Activated effector memory CD4-positive, alpha-beta T cell treated with Interleukin-2 at 50 U/mL for 16 hours (primary cell): ENCODE results near the gene CAMK1.
"Not testable (repeated sequence)": the region's sequence is repeated elsewhere in the genome, so short reads cannot be mapped to it uniquely, and the experiment has no call there.

ENCODE experiments used
- DNase-seq: peaks from one replicate; pipeline ENCODE4 v3.0.0-alpha.2; 2020

The CAMK1 gene

DNA sequence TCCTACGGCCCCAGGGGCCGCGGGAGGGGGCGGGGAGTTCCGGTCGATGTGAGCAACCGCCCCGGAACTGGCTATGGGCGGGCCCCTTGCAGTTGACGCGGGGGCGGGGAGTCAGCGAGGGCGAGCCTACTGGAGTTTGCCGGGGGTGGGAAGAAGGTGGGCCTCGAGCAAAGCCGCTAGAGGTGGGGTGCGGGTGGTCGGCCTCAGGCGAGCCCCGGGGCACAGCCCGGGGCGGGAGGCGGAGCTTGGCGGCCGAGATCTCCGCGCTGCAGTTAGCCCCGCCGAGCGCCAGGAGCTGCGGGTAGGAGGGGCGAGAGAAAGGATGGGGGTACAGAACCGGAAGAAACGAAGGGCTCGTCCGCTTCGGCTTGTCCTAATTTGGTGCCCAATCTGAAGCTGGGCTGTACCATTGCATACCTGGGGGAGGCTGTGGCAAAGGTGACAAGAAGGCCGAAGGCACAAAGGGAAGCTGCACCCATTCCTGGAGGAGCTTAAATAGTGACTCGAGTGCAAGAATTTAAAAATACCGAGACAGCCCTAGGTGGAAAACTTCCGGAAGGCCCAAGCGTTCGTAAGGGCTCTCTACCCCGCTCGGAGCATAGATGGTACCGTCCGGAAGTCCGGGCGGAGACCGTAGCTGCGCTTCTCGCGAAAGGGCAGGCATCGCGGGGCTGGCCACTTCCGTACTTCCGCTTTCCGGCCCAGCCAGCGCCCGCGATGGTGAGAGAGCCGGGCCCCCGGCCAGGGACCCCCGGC, 22.8 kb upstream of the CAMK1 start, which contains the start of the genes ARPC4 and TADA3:
Gene ARPC4, plus strand, starts transcription at position 678 of the 756 bp plus-strand sequence. Its CDS starts 40 bp downstream, at position 718.
Gene TADA3, minus strand, starts transcription at position 69 of the 756 bp plus-strand sequence. CDS start 1,007 bp downstream, outside the sequence.
- peak; percentile 86 for DNase-seq

DNA sequence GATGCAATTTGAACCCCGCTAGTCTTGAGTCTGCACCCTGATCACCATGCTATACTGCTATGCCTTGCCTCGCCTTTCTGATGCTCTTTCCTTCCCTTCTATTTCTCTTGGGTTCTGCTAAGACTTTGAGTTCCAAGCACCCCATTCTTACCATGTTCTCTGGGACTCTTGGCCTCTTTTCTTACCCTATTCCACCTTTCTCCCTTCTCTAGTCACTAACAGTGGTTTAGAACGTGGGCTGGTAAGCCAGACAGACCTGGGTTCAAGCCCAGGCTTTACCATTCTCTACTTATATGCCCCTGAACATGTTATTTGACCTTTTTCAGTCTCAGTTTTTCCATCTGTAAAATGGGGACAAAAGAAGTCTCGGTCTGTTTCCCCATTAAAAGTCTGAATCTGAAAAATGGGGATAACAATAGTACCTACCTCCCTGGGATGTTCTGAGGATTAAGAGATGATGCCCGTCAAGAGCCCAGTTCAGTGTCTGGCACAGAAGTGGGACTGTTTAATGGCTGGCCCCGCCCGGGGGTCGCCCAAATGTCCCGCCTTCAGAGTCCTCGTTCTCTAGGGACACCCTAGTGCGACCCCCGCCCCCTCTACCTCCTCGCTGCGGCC, 22.1 kb upstream of the CAMK1 start:
- no peak for DNase-seq

DNA sequence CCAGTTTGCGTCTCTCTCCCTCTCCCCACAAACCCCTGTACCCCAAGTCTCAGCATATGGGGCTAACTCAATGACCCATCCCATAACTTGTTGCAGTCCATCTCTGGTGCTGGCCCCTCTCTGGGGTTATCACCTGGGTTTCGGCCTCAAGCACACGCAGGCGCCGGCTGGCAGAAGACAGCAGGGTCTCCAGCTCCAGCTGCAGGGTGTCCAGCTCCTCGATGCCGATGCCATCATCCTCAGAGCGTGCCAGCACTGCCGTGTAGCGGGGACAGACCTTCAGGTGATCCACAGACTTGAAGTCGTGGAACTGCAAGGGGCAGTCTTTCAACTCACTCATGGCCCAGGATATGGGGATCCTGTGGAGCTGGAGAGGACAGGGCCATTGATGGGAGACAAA, 21.4 kb upstream of the CAMK1 start:
- no peak for DNase-seq

DNA sequence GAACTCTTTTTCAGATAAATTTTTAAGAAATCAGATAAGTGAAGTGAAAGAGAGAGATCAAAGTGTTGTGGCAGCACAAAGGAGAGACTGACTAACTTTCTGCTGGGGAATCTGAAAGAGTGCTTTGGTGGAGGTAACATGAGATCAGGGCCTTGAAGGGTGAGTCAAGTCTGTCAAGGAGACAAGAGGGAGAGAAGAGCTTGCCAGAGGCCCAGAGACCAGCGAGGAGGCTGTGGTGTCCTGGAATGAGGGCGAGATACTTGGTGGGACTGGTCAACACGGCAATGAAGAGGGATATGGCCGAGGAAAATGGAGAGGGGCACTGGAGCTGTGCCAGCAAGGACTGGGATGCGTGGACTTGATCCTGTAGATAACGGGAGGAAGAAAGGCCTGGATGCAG, 18.0 kb upstream of the CAMK1 start:
- no peak for DNase-seq

DNA sequence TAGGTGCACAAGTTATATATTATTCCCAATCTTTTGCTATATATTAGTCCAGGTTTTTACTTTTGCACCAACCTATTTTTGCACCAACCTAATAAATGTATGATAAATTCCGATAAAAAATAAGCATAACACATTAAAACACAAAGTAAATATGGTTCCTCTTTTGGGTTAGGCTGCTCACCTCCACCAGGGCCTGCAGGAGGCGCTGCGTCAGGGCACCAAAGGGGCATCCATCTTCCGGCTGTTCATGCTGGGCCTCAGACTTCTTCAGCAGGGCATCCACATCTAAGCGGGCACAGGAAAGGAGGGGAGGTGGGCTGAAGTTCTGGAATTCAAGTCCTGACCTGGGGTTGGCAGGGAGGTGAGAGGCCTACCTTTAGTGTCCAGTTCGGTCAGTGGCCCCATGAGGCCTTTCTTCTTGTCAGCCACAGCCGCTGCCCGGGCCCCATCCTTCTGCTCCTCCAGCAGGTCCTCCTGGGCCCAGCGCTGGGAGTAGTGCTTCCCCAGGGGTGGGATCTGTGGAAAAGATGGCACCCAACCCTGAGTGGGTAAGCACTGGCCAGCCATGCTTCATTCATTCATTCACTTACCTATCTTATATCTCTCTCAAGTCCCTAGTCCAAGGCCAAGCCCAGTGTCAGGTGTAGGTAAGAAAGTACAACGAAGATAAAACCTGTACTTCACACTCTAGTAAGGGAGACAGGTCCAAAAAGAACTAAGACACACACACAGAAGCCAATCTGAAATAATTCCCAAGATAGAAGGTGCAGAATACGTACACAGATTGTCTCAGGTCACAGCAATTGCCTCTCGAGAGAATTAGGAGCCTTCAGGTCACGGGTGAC, 17.3 kb upstream of the CAMK1 start:
- DNase-seq: no peak

DNA sequence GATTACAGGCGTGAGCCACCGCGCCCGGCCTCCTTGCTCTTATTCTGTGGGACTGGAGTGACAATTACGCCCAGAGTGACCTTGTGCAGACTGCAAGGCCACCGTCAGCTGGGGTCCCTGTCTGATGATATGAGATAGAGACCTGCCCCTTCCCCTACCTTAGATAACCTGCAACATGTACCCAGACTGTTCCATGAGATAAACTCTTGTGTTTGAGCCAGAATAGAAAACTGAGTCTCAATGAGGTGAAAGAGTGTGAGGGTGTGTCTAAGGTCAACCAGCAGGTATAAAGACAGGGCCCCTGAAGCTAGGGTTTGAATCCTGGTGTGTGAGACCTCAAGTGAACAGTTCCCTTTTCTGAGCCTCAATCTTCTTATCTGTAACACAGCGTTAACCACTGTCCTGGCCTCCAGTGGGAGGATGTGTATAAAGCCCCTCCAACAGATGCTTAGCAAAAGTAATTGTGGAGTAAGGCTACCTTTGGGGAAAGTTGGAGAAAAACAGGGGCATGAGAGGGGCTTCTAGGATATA, 16.5 kb upstream of the CAMK1 start:
- no peak for DNase-seq

DNA sequence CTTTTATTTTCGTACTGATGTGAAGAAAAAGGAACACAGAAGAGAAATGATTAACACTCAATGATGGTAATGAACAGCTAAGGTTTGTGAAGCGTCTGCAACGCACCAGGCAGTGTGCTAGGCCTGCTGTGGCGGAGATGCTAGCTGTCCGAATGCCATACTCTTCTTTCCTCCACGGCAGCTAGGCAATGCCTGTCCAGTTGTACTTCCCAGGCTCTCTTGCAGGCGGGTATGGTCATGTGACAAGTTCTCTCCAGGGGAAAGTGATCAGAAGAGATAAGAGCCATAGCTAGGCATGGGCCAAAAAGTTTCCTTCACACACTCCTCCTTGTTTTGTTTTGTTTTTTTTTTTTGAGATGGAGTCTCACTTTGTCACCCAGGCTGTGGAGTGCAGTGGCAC, 15.9 kb upstream of the CAMK1 start:
- no peak for DNase-seq

DNA sequence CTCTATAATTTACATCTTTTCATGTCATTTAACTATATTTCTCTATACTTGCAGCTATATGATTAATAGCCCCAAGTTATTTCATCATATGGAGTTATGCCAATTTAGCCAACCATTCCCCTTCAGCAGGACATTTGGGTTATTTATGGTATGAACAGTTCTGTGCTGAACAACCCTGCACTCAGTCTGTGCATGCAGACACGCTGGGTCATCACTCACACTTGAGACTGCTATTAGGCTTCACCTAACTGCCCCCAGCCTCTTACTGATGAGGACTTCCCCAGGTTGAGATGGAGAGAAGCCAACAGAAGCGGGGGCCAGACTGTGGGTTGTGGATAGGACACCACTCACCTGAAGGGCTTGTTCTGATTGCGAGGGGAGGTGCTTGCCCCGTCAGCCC, 15.2 kb upstream of the CAMK1 start:
- no peak for DNase-seq

DNA sequence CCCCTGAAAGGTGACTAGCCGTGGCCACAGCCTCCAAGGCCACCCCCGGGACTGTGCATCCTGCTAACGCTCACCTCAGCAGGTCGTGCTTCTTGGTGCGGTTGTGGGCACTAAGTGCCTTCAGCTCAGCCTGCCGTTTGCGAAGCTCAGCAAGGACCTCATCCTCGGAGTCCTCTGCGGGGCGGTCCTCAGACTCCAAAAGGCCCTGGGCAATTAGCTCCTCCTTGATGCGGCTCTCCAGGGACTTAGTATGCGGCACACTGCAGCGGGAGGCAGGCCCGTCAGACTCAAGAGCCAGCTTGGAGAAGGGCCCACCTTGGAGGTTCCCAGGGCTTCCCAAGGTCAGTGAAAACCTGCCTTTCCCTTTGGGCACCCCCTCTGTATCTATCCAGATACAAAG, 14.2 kb upstream of the CAMK1 start:
- DNase-seq: no peak

DNA sequence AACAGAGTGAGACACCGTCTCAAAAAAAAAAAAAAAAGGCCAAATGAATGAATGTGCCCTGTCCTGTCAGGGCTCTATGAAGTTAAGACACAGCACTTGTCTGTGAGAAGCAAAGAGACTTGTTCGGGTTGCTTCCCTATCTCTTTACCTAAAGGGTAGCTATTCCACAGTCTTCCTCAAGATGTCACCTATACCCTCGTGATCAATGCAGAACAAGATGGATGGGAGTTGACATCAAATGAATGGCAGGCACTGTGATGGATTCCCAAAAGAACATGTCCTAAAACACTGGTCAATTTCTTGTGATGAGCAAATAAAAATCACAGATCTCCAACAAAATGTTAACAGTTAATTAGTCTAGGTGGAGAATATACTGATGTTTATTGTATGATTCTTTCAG, 13.0 kb upstream of the CAMK1 start:
- DNase-seq: no peak

DNA sequence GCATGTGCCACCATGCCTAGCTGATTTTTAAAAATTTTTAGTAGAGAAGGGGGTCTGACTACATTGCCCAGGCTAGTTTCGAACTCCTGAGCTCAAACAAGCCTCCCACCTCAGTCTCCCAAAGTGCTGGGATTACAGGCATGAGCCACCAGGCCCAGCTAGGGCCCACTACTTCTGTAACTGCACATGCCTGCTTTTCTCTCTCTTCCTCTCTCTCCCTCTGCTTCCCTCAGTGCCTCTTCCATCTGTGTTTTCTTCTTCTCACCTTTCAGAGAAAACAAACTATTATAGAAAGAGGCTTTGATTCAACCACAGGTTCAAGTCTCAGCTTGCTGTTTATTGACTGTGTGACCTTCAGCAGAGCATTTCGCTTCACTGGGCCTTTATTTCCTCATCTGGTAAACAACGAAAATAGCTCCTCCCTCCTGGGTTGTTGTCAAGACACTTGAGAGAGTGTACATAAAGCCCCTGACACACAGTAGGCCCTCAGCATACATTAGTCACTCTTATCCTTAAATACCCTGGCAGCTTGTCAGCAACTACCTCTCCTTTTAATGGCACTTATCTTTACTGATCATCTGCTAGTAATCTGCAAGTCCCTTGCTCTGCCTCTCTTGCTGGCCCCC, 12.3 kb upstream of the CAMK1 start:
- DNase-seq: no peak

DNA sequence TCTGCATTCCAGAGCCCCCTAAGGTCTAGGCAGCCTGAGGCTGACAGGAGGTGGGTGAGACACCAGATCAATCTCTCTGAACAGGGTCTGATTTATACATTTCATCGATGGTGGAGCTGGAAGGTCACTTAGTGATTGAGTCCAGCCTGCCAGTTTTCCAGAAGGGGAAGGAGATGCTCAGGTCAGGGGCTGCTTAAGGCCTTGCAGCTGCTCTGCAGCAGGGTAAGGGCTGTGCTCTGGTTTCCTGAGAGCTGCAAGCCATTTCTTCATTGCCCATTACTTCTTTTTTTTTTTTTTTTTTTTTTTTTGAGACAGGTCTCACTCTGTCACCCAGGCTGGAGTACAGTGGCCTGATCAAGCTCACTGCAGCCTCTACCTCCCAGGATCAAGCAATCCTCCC, 11.8 kb upstream of the CAMK1 start:
- no peak for DNase-seq

DNA sequence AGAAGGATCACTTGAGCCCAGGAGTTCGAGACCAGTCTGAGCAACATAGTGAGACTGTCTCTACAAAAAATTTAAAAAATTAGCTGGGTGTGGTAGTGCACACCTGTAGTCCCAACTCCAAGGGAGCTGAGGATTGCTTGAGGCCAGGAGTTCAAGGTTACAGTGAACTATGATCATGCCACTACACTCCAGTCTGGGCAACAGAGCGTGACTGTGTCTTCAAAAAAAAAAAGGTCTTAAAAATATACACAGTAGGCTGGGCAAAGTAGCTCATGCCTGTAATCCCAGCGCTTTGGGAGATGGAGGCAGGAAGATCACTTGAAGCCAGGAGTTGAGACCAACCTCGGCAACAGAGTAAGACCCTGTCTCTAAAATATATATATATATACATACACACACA, 11.2 kb upstream of the CAMK1 start:
- no peak for DNase-seq

DNA sequence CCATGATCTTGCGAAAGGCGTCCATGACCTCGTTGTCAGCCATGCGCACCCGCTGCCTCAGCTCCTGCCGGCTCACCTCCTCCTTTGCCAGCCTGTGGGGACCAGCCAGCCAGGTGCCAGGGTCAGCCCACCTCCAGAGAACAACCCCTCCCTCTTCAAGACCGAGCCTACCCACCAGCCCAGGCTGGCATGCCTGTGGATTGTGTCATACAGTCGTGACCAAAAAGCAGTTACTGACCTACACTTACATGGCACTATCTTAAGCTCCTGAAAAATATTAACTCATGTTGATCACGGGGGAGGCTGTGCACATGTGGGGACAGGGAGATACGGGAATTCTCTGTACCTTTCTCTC, 10.7 kb upstream of the CAMK1 start:
- DNase-seq: no peak

DNA sequence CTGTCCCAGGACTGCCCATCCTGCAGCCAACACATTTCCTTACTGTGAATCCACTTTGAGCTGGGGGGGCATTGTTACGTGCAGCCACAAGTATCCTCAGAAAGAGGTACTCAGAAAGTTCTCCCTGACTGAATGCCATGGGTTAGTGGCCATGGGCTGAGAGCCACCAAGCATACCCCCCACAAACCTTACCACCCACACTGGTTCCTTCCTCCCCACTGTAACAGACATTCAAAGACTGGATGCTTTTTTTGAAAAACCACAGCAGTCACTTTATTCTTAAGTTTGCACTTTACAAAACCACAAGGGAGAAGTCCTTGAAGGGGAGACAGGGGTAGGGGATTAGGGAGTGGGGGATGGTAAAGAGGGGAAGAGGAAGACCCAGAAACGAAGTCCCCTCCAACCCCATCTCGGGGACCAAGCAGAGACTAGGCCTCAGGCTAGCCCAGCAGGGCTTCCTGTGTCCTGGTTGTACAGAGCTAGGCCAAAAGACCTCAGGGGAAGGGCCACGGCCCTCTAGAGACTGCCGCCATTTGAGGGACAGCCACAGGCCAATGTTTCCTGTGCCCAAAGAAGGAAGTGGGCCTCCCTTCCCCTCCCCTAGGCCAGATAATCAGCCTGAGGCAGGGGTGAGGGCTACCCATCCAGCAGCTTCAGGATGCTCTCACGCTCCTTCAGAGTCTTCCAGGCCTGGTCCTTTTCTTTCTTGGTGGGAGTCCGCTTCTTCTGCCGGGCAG, 10.1 kb upstream of the CAMK1 start:
- no peak for DNase-seq

DNA sequence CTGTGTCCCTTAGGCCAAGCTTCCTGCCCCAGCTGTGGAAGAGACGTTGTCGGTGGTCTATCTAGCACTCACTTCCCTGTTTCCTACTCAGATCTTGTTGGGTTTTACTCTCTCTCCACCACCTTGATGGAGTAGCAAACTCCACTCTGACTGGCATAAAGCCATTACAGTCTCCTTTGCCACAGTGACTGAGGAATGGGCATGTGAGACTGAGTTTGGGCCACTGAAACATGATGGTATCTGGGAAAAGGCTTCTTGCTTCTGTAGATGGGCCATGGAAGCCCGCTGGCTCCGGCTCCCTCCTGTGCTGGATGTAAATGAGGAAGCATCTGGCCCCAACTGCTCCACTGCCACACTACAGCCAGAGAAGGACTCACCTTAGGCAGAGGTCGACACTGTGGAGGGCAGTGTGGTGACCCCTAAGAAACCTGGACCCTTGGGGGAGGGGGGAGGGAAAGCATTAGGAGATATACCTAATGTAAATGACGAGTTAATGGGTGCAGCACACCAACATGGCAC, 9.4 kb upstream of the CAMK1 start:
- no peak for DNase-seq

DNA sequence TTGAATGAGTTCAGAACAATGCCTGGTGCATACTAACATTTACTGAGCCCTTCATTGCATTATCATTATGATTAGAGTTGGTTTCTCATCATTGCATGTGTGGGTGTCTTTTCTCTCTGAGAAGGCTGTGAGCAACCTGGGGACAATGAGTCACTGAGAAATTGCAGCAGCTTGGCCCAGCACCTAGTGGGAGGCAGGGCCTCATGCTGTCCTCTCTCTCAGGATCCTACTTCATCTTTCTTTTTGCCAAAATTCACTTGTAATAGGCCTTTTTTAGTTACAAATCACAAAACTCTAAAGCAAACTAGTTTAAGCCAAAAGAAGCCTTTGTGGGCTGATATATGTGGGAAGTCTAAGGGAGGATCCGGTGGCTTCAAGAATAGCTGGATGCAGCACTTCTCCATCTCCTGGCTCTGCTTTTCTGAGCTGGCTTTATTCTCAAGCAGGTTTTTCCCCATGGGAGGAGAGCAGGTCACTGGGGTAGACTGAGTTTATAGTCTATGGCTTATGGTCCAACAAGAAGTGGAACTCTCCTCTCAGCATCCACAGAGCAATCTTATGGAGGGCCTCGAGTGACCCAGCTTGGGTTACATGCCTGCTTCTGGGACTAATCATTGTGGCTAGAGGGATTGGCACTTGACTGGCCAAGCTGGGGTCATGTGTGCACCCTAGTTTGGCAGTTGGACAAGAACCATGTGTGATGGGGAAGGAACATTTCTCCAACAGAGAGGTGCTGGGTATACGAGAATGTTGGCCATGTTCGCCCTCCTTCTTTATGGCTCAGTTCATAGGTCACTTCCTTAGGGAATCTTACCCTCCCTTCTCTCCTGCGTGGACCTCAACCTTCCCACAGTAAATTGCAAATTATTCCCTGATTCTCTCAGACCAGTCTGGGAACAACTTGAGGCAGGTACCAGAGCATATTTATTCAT, 8.7 kb upstream of the CAMK1 start:
- no peak for DNase-seq

DNA sequence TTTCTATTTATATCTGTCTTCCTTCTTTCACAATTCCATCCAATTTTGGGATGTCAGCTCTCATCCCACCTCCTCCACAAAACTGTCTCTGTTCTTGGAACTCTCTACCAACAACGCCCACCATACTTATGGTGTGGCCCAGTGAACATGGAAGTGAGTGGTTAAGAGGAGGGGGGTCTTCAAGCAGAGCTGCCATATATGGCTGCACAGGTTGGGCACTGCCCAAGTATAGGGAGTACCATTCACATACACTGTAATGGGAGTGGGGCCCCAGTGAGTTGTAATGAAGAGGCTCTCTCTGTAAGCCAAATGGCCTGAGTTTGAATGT, 7.9 kb upstream of the CAMK1 start:
- no peak for DNase-seq

DNA sequence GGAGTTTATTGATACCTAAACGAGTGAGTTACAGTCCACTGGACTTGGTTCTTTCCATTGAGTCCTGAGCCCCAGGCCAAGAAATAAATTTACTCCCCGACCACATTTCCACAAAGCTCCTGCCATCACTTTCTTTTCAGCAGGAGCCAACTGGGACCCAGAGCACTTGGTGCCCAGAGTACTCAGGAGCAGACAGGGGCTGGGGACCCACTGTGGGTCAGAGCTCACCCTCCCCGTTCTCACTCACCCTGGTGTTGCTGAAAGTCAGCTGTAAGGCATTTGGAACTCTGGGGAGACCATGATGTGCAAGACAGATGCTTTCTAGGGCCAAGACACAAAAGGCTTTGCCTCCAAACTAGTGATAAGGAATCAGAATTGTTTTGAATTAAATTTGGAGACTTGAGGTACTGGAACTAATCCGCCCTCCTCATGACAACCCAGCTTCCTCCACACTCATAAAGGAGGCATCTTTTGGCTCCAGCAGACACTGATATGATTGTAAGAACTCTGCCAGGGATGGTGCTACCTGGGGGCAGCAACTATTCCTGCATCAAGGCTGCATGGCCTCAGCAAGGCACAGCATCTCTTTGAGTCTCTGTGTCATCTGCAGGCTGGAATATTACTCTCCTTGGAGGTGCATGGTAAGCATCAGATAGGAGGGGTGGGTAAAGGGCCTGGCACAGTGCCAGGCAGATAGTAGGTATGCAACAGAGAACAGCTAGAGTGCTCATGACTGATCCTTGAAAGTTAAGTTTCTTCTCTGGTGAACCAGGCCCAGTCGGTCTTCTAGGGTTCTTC, 7.3 kb upstream of the CAMK1 start:
- no peak for DNase-seq

DNA sequence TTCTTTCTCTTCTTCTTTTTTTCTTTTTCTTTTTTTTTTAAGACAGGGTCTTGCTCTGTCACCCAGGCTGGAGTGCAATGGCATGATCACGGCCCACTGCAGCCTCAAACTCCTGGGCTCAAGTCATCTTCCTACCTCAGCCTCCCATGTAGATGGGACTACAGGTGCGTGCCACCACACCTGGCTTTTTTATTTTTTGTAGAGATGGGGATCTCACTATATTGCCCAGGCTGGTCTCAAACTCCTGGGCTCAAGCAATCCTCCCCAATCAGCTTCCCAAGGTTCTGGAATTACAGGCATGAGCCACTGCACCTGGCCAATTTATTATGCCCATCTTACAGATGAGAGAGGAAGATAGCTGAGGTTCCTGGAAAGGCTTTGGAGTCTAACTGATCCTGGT, 1.3 kb upstream of the CAMK1 start:
- DNase-seq: not testable (repeated sequence)
